GM18861 (cell line): ENCODE measurements around the gene SLC25A47.

ENCODE experiments used
- ATAC-seq: cut with Tn5 transposase; IDR thresholded peaks from one replicate; pipeline ENCODE4 v1.9.1; 2021; ENCODE audit not compliant: unreplicated experiment

Gene SLC25A47

DNA sequence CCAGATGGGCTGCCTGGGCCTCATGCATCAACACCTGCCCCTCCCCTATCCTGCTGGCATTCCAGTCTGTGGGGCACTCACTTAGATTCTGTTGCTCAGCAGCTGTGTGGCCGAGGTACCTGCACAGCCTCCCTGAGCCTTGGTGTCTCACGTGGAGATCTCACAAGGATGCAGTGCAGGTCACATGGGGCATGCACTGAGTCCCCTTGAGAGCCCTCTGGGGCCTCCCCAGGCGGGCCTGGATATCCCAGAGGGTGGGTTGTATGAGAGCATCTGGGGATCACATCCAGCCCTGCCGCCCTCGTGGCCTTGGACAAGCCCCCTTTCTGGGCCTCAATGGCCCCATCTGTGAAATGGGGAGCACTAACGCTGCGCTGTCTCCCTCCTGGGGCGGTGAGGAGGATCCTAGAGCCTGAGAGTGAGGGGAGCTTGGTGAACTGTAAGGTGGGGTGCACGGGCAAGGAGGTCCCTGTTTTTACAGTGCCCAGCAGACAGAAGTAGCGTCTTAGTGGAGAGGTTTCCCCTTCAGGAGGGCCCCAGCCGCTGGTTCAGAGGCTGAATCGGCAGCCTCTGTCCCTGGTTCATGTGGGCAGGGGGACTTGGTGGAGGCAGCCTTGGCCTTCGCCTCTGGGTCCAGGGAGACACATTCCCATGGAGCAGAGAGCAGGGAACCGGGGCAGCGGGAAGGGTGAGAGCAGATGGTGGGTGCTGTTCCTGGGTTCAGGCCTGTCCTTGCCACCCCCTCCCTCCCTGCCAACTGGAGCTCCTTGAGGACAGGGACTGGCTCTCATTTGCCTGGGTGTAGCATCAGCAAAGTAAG lies 791 bp upstream of the SLC25A47 start:
- no peak for ATAC-seq

DNA sequence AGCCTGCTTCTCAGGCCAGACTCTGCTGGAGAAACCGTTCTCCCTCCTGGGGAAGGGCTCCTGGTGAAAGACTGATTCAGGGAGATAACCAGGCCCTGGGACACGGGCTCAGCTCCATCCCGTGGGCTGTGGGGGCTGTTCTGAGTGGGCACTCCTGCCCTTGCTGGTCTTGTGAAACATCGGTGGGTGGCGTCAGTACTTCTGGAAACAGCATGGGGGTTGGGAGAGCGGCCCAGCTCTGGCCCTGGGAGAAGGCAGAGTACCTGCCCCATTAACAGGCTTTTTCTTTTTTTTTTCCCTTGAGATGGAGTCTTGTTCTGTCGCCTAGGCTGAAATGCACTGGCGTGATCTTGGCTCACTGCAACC lies 786 bp downstream of the SLC25A47 start:
- no peak for ATAC-seq

DNA sequence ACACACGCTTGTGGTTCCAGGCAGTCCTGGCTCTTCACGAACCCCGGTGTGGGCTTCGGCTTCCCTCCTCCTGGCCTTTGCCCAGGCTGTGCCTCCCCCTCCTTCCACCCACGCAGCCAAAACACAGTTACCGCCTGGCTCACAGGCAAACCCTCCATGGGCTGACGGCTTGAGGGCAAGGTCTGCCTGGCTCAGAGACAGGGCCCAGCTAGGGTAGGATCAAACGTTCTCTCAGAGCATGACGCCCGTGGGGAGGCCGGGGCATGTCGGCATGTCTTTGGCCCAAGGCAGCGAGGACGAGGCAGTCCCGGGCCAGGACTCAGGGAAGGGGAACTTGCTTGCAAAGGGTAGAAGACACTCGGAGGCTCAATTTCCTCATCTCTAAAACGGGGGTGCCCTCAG lies 2.1 kb downstream of the SLC25A47 start:
- ATAC-seq = no peak

DNA sequence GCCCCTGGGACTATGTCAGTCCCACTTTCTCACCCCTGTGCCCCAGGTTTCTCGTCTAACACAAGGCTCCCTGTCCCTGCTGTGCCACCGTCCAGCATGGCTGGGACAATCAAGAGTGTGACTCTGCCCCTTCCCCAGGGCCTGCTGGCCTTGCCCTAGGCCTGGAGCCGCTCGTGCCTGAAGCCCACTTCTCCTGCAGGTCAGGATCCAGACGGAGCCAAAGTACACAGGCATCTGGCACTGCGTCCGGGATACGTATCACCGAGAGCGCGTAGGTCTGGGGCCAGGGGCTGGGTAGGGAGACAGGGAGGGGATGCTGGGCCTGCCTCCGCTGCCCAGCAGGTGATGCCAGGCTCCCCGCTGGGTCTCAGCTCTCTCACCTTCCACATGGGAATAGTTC lies 2.8 kb downstream of the SLC25A47 start:
- ATAC-seq = no peak

DNA sequence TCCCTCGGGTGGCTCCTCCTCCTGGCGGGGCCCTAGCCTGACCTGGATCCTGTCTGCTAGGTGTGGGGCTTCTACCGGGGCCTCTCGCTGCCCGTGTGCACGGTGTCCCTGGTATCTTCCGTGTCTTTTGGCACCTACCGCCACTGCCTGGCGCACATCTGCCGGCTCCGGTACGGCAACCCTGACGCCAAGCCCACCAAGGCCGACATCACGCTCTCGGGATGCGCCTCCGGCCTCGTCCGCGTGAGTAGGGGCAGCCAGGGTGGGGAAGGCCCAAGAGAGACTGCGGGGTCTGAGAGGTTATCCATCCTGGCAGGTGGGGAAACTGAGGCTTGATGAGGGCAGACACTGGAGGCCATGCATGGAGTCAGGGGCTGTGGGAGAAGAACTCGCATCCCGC lies 4.0 kb downstream of the SLC25A47 start:
- no peak for ATAC-seq

DNA sequence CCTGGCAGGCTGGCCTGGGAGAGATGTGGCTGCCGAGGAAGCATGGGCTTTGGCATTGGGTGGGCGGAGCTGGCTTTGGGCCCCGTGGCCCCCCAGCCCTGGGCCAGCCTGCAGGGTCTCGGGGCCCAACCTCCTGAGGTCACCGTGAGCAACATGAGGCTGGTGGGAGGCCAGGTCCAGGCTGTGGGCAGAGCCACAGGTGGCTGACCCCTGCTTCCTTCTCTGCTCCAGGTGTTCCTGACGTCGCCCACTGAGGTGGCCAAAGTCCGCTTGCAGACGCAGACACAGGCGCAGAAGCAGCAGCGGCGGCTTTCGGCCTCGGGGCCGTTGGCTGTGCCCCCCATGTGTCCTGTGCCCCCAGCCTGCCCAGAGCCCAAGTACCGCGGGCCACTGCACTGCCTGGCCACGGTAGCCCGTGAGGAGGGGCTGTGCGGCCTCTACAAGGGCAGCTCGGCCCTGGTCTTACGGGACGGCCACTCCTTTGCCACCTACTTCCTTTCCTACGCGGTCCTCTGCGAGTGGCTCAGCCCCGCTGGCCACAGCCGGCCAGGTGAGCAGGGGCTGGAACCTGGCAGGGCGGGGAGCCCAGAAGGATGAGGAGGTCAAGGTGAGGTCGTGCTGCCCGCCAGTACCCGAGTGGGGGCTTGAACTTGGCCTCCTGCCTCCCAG lies 5.5 kb downstream of the SLC25A47 start:
- no peak for ATAC-seq

DNA sequence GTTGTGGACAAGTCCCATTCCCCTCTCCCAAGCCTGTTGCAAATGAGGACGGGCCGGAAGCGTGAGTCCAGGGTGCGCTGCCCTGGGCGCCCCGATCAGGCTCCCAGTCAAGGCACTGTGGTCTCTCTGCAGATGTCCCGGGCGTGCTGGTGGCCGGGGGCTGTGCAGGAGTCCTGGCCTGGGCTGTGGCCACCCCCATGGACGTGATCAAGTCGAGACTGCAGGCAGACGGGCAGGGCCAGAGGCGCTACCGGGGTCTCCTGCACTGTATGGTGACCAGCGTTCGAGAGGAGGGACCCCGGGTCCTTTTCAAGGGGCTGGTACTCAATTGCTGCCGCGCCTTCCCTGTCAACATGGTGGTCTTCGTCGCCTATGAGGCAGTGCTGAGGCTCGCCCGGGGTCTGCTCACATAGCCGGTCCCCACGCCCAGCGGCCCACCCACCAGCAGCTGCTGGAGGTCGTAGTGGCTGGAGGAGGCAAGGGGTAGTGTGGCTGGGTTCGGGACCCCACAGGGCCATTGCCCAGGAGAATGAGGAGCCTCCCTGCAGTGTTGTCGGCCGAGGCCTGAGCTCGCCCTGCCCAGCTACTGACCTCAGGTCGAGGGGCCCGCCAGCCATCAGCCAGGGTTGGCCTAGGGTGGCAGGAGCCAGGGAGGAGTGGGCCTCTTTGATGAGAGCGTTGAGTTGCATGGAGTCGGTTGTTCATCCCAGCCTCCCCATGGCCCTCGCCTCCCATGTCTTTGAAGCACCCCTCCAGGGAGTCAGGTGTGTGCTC lies 6.3 kb downstream of the SLC25A47 start:
- no peak for ATAC-seq

DNA sequence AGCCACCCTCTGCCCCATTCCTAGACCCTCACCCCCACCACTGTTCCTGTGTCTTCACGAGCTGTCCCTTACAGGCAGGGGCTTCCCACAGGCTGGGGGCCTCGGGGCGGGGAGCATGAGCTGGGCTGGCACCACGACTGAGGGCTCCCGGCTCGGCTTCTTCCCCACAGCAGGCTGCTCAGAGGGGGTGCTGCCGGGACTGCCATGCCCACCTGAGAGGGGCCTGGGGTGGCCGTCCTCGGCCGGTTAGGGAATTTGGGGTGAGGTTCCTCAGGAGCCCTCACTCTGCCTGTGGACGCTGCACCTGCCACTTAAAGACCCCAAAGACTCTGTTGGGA lies 6.8 kb downstream of the SLC25A47 start:
- ATAC-seq = no peak

DNA sequence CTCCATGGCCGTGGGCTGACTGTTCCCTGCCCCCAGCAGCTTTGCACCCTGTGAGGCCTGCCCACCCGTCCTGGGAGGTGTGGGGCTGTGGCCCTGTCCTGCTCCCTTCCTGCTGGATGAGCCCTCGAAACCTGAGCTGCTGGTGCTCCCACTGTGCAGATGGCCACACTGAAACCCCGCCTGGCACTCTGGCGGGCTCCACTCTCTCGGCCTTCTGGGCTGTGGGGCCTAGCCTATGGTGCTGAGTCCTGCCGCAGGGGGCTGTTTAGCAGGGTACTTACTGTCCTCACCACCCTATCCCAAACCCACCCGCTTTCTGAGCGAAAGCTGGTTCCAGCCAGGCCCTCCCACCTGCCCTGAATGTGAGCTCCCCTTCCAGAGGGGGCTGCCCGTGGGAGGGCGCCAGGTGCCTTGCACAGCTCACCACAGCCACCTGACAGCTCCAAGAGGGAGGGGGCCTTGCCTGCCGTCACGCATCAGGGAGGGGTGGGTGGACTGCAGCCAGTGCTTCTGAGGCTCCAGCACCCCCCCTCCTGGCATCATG lies 7.3 kb downstream of the SLC25A47 start:
- ATAC-seq = no peak

DNA sequence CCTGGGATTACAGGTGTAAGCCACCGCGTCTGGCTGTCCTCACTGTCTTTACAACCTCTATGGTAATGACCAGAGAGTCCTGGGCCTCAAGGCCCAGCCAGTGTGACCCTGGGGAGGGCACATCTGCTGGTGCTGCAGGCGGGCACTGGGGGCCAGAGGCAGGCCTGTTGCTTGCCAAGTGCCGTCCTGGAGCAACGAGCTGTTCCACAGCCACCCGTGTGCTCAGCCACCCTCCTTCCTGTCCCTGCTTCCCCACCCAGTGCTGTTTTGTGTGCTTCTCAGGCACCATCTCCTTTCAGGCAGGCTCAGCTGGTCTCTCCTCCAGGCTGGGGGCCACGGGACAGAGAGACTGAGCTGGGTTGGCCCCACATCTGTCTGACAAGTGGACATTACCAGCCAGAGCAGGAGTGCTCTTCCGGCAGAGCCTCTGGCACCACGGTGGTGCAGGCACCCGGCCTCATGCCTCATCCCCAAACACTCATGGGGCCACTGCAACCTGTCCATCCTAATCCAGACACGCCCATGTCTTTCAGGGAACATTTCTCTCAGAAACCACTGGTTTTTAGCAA lies 9.0 kb downstream of the SLC25A47 start:
- no peak for ATAC-seq

DNA sequence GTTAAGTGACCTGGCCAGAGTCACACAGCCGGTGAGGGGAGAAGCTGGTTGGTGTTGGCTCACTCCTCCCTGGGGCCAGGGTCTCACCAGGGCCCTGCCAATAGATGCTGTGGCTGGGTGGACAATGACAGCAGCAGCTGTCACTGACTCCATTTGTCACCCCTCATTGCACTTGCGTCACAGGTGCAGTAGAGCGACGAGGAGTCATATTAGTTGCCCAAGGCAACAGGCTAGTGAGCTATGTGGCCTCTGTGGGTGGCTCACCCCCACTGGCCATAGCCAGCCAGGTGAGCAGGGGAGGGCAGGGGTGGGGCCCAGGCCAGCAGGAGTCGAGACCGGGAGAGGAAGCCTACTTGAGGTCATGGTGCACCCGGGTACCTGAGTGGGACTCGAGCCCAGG lies 9.7 kb downstream of the SLC25A47 start:
- no peak for ATAC-seq

DNA sequence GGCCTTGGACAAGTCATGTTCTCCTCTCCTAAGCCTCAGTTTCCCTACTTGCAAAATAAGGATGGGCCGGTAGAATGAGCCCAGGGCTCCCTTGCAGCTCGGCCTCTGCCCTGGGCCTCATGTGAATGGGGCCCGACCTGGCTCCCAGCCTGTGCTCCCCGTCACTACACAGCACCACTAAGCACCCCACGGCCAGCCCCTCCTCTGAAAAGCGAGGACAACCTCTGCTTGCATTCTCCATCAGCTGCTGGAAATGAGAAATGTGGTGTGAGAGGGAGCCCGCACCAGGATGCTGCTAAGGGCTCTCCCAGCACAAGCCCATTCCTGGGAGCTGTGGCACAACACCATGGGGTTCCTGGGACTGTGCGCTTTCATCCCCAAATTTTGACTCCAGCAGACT lies 10.2 kb downstream of the SLC25A47 start:
- ATAC-seq = no peak

DNA sequence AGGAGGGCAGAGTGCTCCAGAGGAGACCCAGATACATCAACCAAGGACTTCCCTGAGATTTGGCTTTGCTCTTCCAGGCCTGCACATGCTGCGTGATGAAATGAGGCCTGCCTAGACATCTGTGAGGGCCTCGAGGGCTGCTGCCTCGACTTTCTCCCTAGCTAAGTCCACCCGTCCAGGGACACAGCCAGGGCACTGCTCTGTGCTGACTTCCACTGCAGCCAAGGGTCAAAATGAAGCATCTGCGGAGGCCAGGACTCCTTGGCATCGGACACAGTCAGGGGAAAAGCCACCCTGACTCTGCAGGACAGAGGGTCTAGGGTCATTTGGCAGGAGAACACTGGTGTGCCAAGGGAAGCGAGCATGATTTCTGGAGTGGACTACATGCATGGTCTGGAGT lies 10.7 kb downstream of the SLC25A47 start:
- ATAC-seq = no peak

DNA sequence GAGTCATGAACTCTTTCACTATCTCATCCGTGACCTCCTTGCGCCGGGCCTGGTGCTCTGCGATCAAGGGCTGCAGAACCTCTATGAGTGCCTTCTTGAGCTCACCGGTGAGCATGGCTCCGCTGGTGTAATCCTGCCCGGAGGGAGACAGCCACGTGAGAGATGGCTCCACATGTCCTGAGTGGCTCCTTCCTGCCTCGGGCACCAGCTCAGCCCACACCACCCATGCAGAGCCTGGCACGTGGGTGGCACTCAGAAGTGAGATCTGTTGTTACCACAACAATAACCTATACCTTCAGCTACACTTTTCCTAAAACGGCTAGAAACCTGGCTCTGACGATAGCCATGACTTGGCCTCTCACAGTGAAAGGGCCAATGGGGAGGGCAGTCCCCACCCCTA lies 11.8 kb downstream of the SLC25A47 start:
- no peak for ATAC-seq

DNA sequence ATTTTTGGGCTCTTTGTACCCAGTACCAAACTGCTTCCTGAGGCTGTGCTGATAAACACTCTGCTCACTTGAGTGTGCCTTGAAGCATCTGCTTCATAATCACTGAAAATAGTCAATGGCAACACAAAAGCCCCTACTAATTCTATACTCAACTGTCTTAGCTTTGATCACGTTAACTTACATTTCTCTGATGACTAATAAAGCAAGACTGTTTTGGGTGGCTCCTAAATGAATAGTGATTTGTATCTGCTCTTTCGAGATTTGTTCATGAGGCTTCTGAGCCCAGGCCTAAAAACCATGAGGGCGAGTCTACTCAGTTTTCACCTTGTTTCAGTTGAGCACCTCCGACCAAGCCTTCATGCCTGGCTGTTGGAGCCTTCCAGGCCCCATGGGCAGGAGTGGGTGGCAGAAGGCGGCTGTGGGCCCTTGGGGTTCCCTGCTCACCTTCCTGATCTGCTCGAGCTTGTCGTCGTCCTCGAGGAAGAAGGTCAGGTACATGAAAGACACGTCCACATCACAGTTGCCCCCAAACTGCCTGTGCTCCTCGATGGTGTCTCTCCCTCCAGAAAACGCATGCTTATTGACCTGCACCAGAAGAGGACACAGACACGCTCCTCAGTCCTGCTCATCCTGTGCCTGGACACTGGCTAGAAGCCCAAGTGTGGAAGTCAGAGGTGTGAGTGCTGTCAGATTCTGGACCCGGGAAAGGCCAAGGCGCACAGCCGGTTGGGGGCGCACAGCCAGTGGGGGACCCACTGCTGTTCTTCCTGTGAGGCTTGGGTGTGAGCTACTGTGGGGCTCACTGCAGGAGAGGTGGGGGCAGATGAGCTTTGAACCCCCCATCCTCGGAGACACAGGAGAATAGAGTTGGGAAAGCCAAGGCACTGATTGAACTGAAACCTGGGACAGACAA lies 13.7 kb downstream of the SLC25A47 start:
- no peak for ATAC-seq

DNA sequence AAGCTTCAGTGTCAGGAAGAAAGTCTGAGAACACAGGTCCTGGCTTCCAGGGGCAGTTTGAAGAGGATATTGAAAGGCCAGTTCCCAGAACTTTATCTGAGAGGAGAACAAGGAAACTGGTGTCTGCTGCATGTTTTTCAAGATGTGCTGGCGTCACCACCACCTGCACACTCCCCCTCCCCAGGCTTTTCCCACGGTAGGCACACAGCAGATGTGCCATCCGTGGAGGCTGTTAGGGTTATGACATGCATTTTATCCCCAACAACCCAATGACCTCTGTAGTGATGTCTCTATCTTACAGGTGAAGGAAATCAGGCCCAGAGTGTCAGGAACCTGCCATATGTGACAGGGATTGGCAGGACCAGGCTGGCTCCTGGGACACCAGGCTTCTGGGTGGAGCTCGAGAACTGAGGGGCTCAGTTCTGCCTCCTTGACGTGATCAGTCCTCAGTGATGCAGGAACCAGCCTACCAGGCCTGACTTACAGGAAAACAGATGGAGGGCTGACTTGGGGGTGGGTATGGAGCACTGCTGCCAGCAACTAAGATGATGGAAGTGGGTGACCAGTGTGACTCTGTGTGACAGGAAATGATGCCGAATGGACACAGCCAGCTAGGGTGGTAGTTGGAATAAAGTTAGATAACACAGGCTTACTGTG lies 16.8 kb downstream of the SLC25A47 start:
- ATAC-seq = no peak

DNA sequence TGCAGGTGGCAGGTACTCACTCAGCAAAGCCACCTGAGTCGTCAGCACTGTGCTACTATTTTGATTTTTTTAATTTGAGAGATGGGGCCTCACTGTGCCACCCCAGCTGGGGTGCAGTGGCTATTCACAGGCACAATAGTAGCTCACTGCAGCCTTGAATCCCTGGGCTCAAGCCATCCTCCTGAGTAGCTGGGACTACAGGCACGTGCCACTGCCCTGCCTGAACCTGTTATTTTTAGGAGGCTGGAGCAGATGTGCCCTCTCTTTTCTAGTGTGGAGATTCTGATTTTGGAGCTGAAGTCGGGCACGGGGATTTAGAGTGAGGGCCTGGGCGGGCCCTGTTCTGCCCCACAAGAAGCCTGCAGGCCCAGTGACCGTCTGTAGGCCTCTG lies 17.3 kb downstream of the SLC25A47 start:
- no peak for ATAC-seq

DNA sequence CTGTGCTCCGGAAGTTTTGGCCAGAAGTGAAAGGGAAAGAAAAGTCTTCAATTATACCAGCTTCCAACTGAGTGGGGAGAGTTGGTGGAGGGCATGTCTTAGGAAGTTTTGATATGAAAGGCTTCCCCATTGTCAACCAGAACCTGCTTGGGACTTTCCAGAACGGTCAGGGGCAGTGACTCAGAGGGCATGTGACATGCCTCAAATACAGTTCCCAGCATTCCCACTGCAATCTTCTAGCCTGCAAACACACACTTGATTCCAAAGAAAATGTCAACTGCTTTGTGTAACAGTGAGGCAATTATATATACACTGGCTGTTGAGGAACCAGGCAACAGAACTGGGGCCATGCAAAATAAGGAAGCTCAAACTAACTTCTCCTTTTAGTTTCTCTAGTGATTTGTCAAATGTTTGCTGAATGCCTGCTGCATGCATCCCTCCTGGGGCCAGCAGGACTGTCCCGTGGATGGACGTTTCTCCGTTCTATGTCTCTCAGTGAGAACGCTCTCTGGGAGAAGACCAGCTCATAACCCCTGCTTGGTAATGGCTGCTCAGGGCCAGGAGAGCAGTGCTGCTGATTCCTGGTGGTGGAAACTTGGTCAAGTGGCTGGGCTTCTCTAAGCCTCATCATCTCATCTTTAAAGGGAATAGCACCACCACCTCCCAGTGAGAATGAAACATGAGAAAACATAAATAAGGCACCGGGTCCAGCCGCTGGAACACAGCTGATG lies 18.3 kb downstream of the SLC25A47 start:
- peak; percentile 46 for ATAC-seq

DNA sequence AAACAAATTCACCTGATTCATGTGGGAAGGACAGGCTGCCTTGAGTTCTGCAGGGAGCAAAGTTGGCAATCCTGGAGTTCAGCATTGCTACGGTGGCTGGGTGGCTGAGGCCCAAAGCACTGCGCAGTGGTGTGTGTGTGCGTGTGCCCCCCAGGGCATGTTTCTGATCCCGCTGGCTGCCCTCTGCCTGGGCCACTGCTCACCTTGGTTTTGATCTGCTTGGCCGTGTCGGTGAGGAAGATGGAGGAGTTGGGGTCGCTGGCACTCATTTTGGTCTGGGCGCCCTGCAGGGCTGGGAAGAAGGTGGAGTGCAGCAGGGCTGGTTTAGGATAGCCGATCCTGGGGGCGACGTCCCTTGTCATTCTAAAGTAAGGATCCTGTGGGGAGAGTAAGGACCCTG lies 19.1 kb downstream of the SLC25A47 start:
- ATAC-seq = no peak
